Lower lobe of right lung (tissue), 2 donors: ENCODE results near the gene OSM. TPM values are rescaled to one million over a fixed set of nuclear protein-coding genes. Genes with fewer than 3 reads are reported as not detected.

Experiments
- ATAC-seq, 2 donors: fragments of 200-7000 bp; cut with Tn5 transposase; one replicate each; pipeline ENCODE4 v1.9.1; 2020 to 2022; ENCODE audit warnings: mild to moderate bottlenecking in 2 of 2, moderate library complexity in 2 of 2
- DNase-seq: peaks from one replicate; pipeline ENCODE4 v3.0.0-alpha.2; 2020
- H3K27ac ChIP-seq: fragments of 200-600 bp; one replicate; pipeline ENCODE4 v1.8.0; 2022
- H3K27me3 ChIP-seq: fragments of 200-600 bp; one replicate; pipeline ENCODE4 v1.8.0; 2022; ENCODE audit warnings: low read depth
- H3K36me3 ChIP-seq: fragments of 200-600 bp; one replicate; pipeline ENCODE4 v1.8.0; 2022; ENCODE audit warnings: mild to moderate bottlenecking
- H3K4me1 ChIP-seq: fragments of 200-600 bp; one replicate; pipeline ENCODE4 v1.8.0; 2022
- H3K4me3 ChIP-seq: fragments of 200-600 bp; one replicate; pipeline ENCODE4 v1.8.0; 2022; ENCODE audit warnings: mild to moderate bottlenecking
- H3K9me3 ChIP-seq: fragments of 200-600 bp; one replicate; pipeline ENCODE4 v1.8.0; 2022
- CTCF ChIP-seq: fragments of 200-600 bp; IDR thresholded peaks from one replicate; pipeline ENCODE4 v1.8.0; 2022; ENCODE audit warnings: antibody characterized with exemption, mild to moderate bottlenecking
- intact Hi-C: fragments of 100-400 bp; cut with DNase I; formaldehyde crosslinking; loops from one replicate; pipeline ENCODE4 v1.11.0; 2022
- total RNA-seq: library from RNA; stranded (reverse); fragmentation: NEBNext Ultra II Directional; extraction: Animal tissue kit (Norgen Biotek cat#: 25700); gene quantifications from one replicate; pipeline ENCODE4 v1.2.1, GENCODE V29; 2021
- donor health status: DM: no; HTN: yes; CAD: no; lungs with severe emphysema.

The OSM gene
- total RNA-seq, 1 donor from 2014 or later, result 1.1 TPM

GRCh38 chr22:30251711-30252110 lies 14.9 kb downstream of the OSM start:
- no peaks in the 10 kb centered on the region for H3K9me3 ChIP-seq
- DNase-seq (no peak), ATAC-seq (no peak)
- H3K27ac ChIP-seq, result no peak overlapping the region
- H3K36me3 ChIP-seq, result no peaks in the 10 kb centered on the region
- H3K27me3 ChIP-seq, result peaks cover 12% of the 10 kb centered on the region
- peaks cover 31% of the 10 kb centered on the region for H3K4me1 ChIP-seq
- TF ChIP-seq CTCF, result no peak
- no peak overlapping the region for H3K4me3 ChIP-seq
- intact Hi-C loops, result no loop called here

GRCh38 chr22:30250661-30251267 lies 15.9 kb downstream of the OSM start:
- Histone ChIP-seq H3K9me3 (no peaks in the 10 kb centered on the region), H3K27me3 (peaks cover 18% of the 10 kb centered on the region), H3K27ac (no peak overlapping the region), H3K4me3 (no peak overlapping the region), H3K4me1 (peaks cover 33% of the 10 kb centered on the region), H3K36me3 (no peaks in the 10 kb centered on the region)
- no peak for TF ChIP-seq CTCF
- DNase-seq, result no peak
- peak in 1 of 2 donors; percentile 59 for ATAC-seq
- intact Hi-C loops, result no loop called here

- Histone ChIP-seq H3K27ac (no peak overlapping the region), H3K4me1 (peaks cover 36% of the 10 kb centered on the region), H3K36me3 (no peaks in the 10 kb centered on the region), H3K9me3 (no peaks in the 10 kb centered on the region), H3K27me3 (peaks cover 25% of the 10 kb centered on the region), H3K4me3 (no peak overlapping the region)
- no peak for TF ChIP-seq CTCF
- ATAC-seq (no peak), DNase-seq (no peak)
- intact Hi-C loops, result no loop called here
Measured at GRCh38 chr22:30250039-30250565, 16.5 kb downstream of the OSM start.

GRCh38 chr22:30249049-30250038 lies 17.3 kb downstream of the OSM start:
- no peak for TF ChIP-seq CTCF
- no peaks in the 10 kb centered on the region for H3K36me3 ChIP-seq
- peaks cover 36% of the 10 kb centered on the region for H3K4me1 ChIP-seq
- H3K27me3 ChIP-seq, result peaks cover 25% of the 10 kb centered on the region
- no peaks in the 10 kb centered on the region for H3K9me3 ChIP-seq
- peak in 1 of 2 donors; percentile 6 for ATAC-seq
- intact Hi-C loops, result no loop called here
- H3K27ac ChIP-seq, result no peak overlapping the region
- no peak overlapping the region for H3K4me3 ChIP-seq
- no peak for DNase-seq

GRCh38 chr22:30248484-30248883 lies 18.2 kb downstream of the OSM start:
- Histone ChIP-seq H3K4me3 (no peak overlapping the region), H3K36me3 (no peaks in the 10 kb centered on the region), H3K27me3 (peaks cover 25% of the 10 kb centered on the region), H3K9me3 (no peaks in the 10 kb centered on the region), H3K4me1 (peaks cover 32% of the 10 kb centered on the region), H3K27ac (no peak overlapping the region)
- intact Hi-C loops, result no loop called here
- ATAC-seq (no peak), DNase-seq (no peak)
- no peak for TF ChIP-seq CTCF
